Non-pigmented ciliary epithelial cell (primary cell): ENCODE data around the gene RHAG.

Source experiments
- DNase-seq: peaks from one replicate; pipeline ENCODE4 v3.0.0-alpha.2; 2010; ENCODE audit warnings: low read depth

RHAG gene

GRCh38 chr6:49564552-49564951 is 72.1 kb downstream of the RHAG start:
- DNase-seq: no peak

- DNase-seq: no peak
Measured at GRCh38 chr6:49563006-49563886, 73.4 kb downstream of the RHAG start.

DNA sequence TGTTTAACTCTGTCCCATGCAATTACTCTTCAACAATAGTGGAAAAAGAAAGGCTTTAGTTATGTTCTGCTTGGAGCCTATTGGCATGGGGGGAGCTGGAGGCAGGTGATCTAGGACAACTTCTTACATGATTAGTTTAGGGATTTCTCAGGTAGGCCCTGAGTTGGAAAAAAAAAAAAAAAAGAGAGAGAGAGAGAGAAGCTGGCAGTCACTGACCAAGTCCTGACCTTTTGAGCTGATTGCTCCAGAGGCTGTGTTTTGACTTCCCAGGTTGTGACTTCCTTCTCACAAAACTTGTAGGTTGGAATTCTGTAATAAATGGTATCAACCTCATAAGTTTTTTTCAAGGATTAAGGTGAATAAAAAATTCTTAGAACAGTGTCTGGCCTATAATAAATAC is 78.4 kb downstream of the RHAG start:
- DNase-seq: no peak

DNA sequence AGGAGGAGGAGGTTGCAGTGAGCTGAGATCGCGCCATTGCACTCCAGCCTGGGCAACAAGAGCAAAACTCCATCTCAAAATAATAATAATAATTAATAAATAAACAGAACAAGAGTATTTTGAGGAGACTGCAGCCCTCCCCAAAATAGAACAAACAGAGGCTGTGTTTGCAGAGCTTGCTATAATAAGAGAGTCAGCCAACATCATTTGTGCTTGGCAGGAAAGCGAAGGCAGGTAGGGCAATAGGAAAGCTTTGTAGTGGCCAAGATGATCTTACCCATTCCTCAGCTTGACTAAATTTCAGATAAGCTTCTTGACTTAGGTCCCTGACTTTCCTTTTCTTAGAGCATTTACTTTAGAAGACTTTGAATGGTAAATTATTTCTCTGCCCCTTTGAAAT is 79.5 kb downstream of the RHAG start:
- no peak for DNase-seq

DNA sequence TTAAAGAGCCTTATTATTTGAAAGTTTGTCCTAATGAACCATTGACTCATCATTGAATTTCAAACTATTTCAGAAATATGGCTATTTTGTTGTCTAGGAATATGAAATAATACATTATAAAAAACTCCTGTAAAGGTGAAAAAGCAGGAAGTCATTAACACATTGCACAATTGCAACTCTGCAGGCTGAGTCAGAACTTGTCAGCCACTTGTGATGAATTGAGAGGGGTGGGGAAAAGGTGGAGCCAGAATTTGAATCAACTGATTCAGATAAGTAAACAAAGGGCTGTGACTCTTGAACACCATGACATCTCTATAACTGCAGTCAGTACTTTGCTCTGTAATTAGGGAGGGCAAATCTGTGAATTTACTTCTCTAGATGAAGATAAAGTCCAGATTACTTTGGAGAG is 80.2 kb downstream of the RHAG start:
- DNase-seq: no peak

DNA sequence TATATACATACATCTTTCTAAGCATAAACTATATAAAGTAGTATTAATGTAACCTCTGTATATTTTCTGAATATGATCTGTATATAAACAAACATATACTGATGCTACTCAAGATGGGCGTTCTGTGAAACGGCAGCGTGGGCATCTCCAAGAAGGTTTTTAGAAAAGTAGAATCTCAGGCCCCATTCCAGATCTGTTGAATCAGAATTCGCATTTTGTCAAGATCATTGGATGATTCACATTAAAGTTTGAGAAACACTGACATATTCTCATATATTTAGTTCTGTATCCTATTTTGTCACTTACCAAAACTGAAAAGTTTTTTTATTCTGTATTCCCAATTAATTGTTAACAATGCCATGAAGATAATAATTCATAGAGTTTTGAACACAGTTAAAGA is 80.7 kb downstream of the RHAG start:
- no peak for DNase-seq
